ENCODE measurements around the gene TLR6. TPM values are rescaled to one million over a fixed set of nuclear protein-coding genes. Genes with fewer than 3 reads are reported as not detected.

TLR6 gene
- total and polyA plus RNA-seq, 2 of the 8 experiments (the other 6 are each of a cell fraction or from before 2014, with no cell fraction given): 0.02 to 0.09 TPM

DNA sequence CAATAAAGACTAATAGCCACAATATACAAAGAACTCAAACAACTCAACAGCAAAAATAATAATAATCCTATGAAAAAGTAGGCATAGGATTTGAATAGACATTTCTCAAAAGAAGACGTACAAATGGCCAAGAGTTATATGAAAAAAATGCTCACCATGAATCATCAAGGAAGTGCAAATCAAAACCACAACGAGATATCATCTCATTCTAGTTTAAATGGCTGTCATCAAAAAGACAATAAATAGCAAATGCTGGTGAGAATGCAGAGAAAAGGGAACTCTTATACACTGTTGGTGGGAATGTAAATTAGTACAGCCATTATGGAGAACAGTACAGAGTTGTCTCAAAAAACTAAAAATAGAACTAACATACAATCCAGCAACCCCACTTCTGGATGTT lies 18.8 kb downstream of the TLR6 start:
- no peak for FAIRE-seq

More for the DNA sequence above, 18.8 kb downstream of the TLR6 start:
- H3K23ac ChIP-seq (ENCODE audit: insufficient read length): no peak overlapping the region
- WGBS, 2 experiments (ENCODE audit: extremely low coverage in 1 of 2, insufficient coverage in 1 of 2, insufficient read length in 1 of 2, insufficient replicate concordance in 2 of 2, low coverage in 1 of 2, low lambda C conversion rate in 2 of 2, missing lambda C conversion rate in 1 of 2): 83% methylated on average over 2 of the region's 2 CpGs; no CpG with 5 or more reads in 1 of the 2 experiments
- no peak overlapping the region for H3K9ac ChIP-seq (replicated peaks in 1 of 4; ENCODE audit: extremely low read depth in 1 of 4, low read depth in 3 of 4, low read length in 3 of 4)
- H3K4me1 ChIP-seq (replicated peaks in 1 of 4; ENCODE audit: control insufficient read depth in 3 of 4, insufficient read depth in 4 of 4, low read length in 3 of 4): peaks cover 0 to under 1% (median 0%) of the 10 kb centered on the region in 4 experiments; a peak in 1 of 7 replicates
- ChIA-PET POLR2A (ENCODE audit: partially characterized antibody) (no interaction called here), CTCF (ENCODE audit: partially characterized antibody) (interaction anchor here (1.9 to 2.2 kb wide), 2 partner anchors 8 to 23 kb away, joined by 6 to 9 read pairs; no protein-coding TSS in a partner anchor)
- H3K79me1 ChIP-seq (ENCODE audit: low read depth, low read length): no peaks in the 10 kb centered on the region
- no peak overlapping the region for H2BK15ac ChIP-seq (ENCODE audit: low read length)
- no peaks in the 10 kb centered on the region for H3K36me3 ChIP-seq (ENCODE audit: control insufficient read depth in 2 of 4, insufficient read depth in 4 of 4, low read length in 3 of 4)
- no peak overlapping the region for H3K18ac ChIP-seq (ENCODE audit: extremely low read depth, low read length)
- no peak overlapping the region for H4K5ac ChIP-seq (ENCODE audit: insufficient read length, low read depth, low read length)
- H3K9me3 ChIP-seq (ENCODE audit: insufficient read depth in 2 of 2, low read depth in 1 of 2, low read length in 1 of 2): no peaks in the 10 kb centered on the region
- H3K27me3 ChIP-seq (replicated peaks in 1 of 4; ENCODE audit: control insufficient read depth in 3 of 4, extremely low read depth in 1 of 4, insufficient read depth in 3 of 4, low read length in 3 of 4): no peaks in the 10 kb centered on the region
- H4K20me1 ChIP-seq (replicated peaks in 1 of 2; ENCODE audit: control insufficient read depth in 1 of 2, insufficient read depth in 2 of 2, low read length in 2 of 2): no peaks in the 10 kb centered on the region
- H3K4me2 ChIP-seq (ENCODE audit: insufficient read depth in 1 of 2, low read depth in 2 of 2, low read length in 2 of 2): no peak overlapping the region
- no peak for TF ChIP-seq CTBP2 (IDR thresholded peaks at IDR 0.05; ENCODE audit: borderline replicate concordance, insufficient read depth, insufficient read length, low read length)
- no peak for TF ChIP-seq SRF (IDR thresholded peaks at IDR 0.05; ENCODE audit: low read depth, low read length)
- TF ChIP-seq KDM4A (IDR thresholded peaks at IDR 0.05; ENCODE audit: low read depth, low read length, severe bottlenecking): no peak
- no peak for TF ChIP-seq TEAD4 (IDR thresholded peaks at IDR 0.05; ENCODE audit: low read depth, low read length)
- TF ChIP-seq, protein P1, sequence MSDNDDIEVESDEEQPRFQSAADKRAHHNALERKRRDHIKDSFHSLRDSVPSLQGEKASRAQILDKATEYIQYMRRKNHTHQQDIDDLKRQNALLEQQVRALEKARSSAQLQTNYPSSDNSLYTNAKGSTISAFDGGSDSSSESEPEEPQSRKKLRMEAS (IDR thresholded peaks at IDR 0.05): no peak
- TF ChIP-seq NRF1 (IDR thresholded peaks at IDR 0.05; ENCODE audit: low read depth, low read length): no peak
- no peak for TF ChIP-seq BRCA1 (IDR thresholded peaks at IDR 0.05; ENCODE audit: low read depth, low read length)
- TF ChIP-seq TBP (IDR thresholded peaks at IDR 0.05; ENCODE audit: low read depth, low read length): no peak
- no peak for TF ChIP-seq MAFK (IDR thresholded peaks at IDR 0.05; ENCODE audit: low read depth, low read length)
- no peak overlapping the region for H4K8ac ChIP-seq (ENCODE audit: extremely low read depth, insufficient read depth, low read length)
- H3K4me3 ChIP-seq (ENCODE audit: extremely low read depth in 1 of 4, insufficient read depth in 2 of 4, low read depth in 3 of 4, low read length in 4 of 4): no peak overlapping the region
- H3K14ac ChIP-seq (ENCODE audit: insufficient read length): no peak overlapping the region
- H3K56ac ChIP-seq (replicated peaks; ENCODE audit: insufficient read length, low read depth, low read length): no peak overlapping the region
- H4K91ac ChIP-seq (replicated peaks; ENCODE audit: insufficient read length, low read length): no peak overlapping the region
- H3K27ac ChIP-seq (ENCODE audit: low read depth, low read length): no peak overlapping the region
- no peak overlapping the region for H2AFZ ChIP-seq (ENCODE audit: low read length)
- no peak overlapping the region for H3K4ac ChIP-seq (replicated peaks; ENCODE audit: insufficient read length, low read depth, low read length)
- no peak for DNase-seq (ENCODE audit: low read depth in 1 of 2, low spot score in 2 of 2)
- H2BK120ac ChIP-seq (replicated peaks; ENCODE audit: low read depth, low read length): no peak overlapping the region
- no peak overlapping the region for H2BK20ac ChIP-seq (ENCODE audit: low read length)
- H3K23me2 ChIP-seq (ENCODE audit: low read depth, low read length): no peaks in the 10 kb centered on the region; the same call in 1 of the 2 replicates
- H3K79me2 ChIP-seq (ENCODE audit: control insufficient read depth in 1 of 2, insufficient read depth in 2 of 2, low read length in 2 of 2): no peaks in the 10 kb centered on the region
- no peak overlapping the region for H2AK5ac ChIP-seq (ENCODE audit: low read depth, low read length)
- no peak overlapping the region for H2BK5ac ChIP-seq (ENCODE audit: low read depth, low read length)
- no peak overlapping the region for H2BK12ac ChIP-seq (ENCODE audit: low read depth, low read length)
